T-helper 1 cell treated with Interleukin-12 subunit alpha and Interleukin-12 subunit beta and Interleukin-4 antibody, amounts not matched to agents 30 μg/mL and 1 μg/mL, for 36 hours (primary cell): Measurements from ENCODE around the gene BBS9.
"Not testable (repeated sequence)": the region's sequence is repeated elsewhere in the genome, so short reads cannot be mapped to it uniquely, and the experiment has no call there.

ENCODE experiments used
- H3K27ac Mint-ChIP-seq: one replicate; pipeline ENCODE4 v1.8.0; 2021; ENCODE audit warnings: mild to moderate bottlenecking, mixed read lengths
- H3K27me3 Mint-ChIP-seq: one replicate; pipeline ENCODE4 v1.8.0; 2021; ENCODE audit warnings: low read depth, mixed read lengths
- H3K36me3 Mint-ChIP-seq: one replicate; pipeline ENCODE4 v1.8.0; 2021; ENCODE audit warnings: low read depth, mixed read lengths
- H3K4me1 Mint-ChIP-seq: one replicate; pipeline ENCODE4 v1.8.0; 2021; ENCODE audit warnings: low read depth, mixed read lengths
- H3K4me3 Mint-ChIP-seq: one replicate; pipeline ENCODE4 v1.8.0; 2021; ENCODE audit warnings: mild to moderate bottlenecking, moderate library complexity, mixed read lengths
- H3K9me3 Mint-ChIP-seq: one replicate; pipeline ENCODE4 v1.8.0; 2021; ENCODE audit warnings: mixed read lengths

The BBS9 gene

GRCh38 chr7:33497051-33497450 lies 367.7 kb downstream of the BBS9 start:
- Mint-ChIP-seq H3K4me3 (no peak overlapping the region), H3K27ac (no peak overlapping the region), H3K27me3 (no peaks in the 10 kb centered on the region), H3K9me3 (no peaks in the 10 kb centered on the region), H3K36me3 (no peaks in the 10 kb centered on the region), H3K4me1 (no peaks in the 10 kb centered on the region)

- H3K27me3 Mint-ChIP-seq: no peaks in the 10 kb centered on the region
- no peaks in the 10 kb centered on the region for H3K4me1 Mint-ChIP-seq
- H3K27ac Mint-ChIP-seq: no peak overlapping the region
- no peak overlapping the region for H3K4me3 Mint-ChIP-seq
- H3K9me3 Mint-ChIP-seq: no peaks in the 10 kb centered on the region
- H3K36me3 Mint-ChIP-seq: no peaks in the 10 kb centered on the region
Observed at GRCh38 chr7:33500703-33501701, 371.6 kb downstream of the BBS9 start.

- H3K4me1 Mint-ChIP-seq: no peaks in the 10 kb centered on the region
- H3K27me3 Mint-ChIP-seq: no peaks in the 10 kb centered on the region
- H3K4me3 Mint-ChIP-seq: no peak overlapping the region
- H3K9me3 Mint-ChIP-seq: no peaks in the 10 kb centered on the region
- no peak overlapping the region for H3K27ac Mint-ChIP-seq
- no peaks in the 10 kb centered on the region for H3K36me3 Mint-ChIP-seq
Observed at GRCh38 chr7:33503014-33503413, 373.6 kb downstream of the BBS9 start.

- H3K9me3 Mint-ChIP-seq: no peaks in the 10 kb centered on the region
- H3K4me1 Mint-ChIP-seq: no peaks in the 10 kb centered on the region
- no peak overlapping the region for H3K27ac Mint-ChIP-seq
- H3K36me3 Mint-ChIP-seq: no peaks in the 10 kb centered on the region
- H3K27me3 Mint-ChIP-seq: no peaks in the 10 kb centered on the region
- H3K4me3 Mint-ChIP-seq: no peak overlapping the region
Observed at GRCh38 chr7:33503736-33504135, 374.4 kb downstream of the BBS9 start.

GRCh38 chr7:33504266-33504665 lies 374.9 kb downstream of the BBS9 start:
- no peaks in the 10 kb centered on the region for H3K27me3 Mint-ChIP-seq
- no peaks in the 10 kb centered on the region for H3K4me1 Mint-ChIP-seq
- H3K36me3 Mint-ChIP-seq: no peaks in the 10 kb centered on the region
- no peaks in the 10 kb centered on the region for H3K9me3 Mint-ChIP-seq
- H3K4me3 Mint-ChIP-seq: no peak overlapping the region
- H3K27ac Mint-ChIP-seq: no peak overlapping the region

GRCh38 chr7:33509206-33509605 lies 379.8 kb downstream of the BBS9 start:
- Mint-ChIP-seq H3K27me3 (no peaks in the 10 kb centered on the region), H3K4me1 (no peaks in the 10 kb centered on the region), H3K9me3 (no peaks in the 10 kb centered on the region), H3K36me3 (no peaks in the 10 kb centered on the region), H3K27ac (no peak overlapping the region), H3K4me3 (no peak overlapping the region)

GRCh38 chr7:33511778-33512177 lies 382.4 kb downstream of the BBS9 start:
- H3K36me3 Mint-ChIP-seq: no peaks in the 10 kb centered on the region
- no peaks in the 10 kb centered on the region for H3K9me3 Mint-ChIP-seq
- no peaks in the 10 kb centered on the region for H3K4me1 Mint-ChIP-seq
- no peaks in the 10 kb centered on the region for H3K27me3 Mint-ChIP-seq
- no peak overlapping the region for H3K27ac Mint-ChIP-seq
- H3K4me3 Mint-ChIP-seq: no peak overlapping the region

GRCh38 chr7:33516568-33516967 lies 387.2 kb downstream of the BBS9 start:
- H3K27me3 Mint-ChIP-seq: no peaks in the 10 kb centered on the region
- no peaks in the 10 kb centered on the region for H3K9me3 Mint-ChIP-seq
- no peak overlapping the region for H3K27ac Mint-ChIP-seq
- H3K4me1 Mint-ChIP-seq: no peaks in the 10 kb centered on the region
- H3K4me3 Mint-ChIP-seq: no peak overlapping the region
- no peaks in the 10 kb centered on the region for H3K36me3 Mint-ChIP-seq

- H3K27ac Mint-ChIP-seq: no peak overlapping the region
- H3K4me3 Mint-ChIP-seq: no peak overlapping the region
- H3K36me3 Mint-ChIP-seq: no peaks in the 10 kb centered on the region
- no peaks in the 10 kb centered on the region for H3K4me1 Mint-ChIP-seq
- H3K9me3 Mint-ChIP-seq: no peaks in the 10 kb centered on the region
- no peaks in the 10 kb centered on the region for H3K27me3 Mint-ChIP-seq
Observed at GRCh38 chr7:33517191-33517590, 387.8 kb downstream of the BBS9 start.

GRCh38 chr7:33527008-33527407 lies 397.6 kb downstream of the BBS9 start:
- not testable (repeated sequence) for H3K27me3 Mint-ChIP-seq, H3K27ac Mint-ChIP-seq, H3K4me1 Mint-ChIP-seq

GRCh38 chr7:33527613-33528012 lies 398.2 kb downstream of the BBS9 start:
- not testable (repeated sequence) for H3K4me3 Mint-ChIP-seq, H3K4me1 Mint-ChIP-seq, H3K36me3 Mint-ChIP-seq, H3K27ac Mint-ChIP-seq, H3K9me3 Mint-ChIP-seq, H3K27me3 Mint-ChIP-seq

More at GRCh38 chr7:33527008-33527407, 397.6 kb downstream of the BBS9 start:
- H3K9me3 Mint-ChIP-seq, H3K36me3 Mint-ChIP-seq, H3K4me3 Mint-ChIP-seq: not testable (repeated sequence)

GRCh38 chr7:33529070-33529469 lies 399.7 kb downstream of the BBS9 start:
- H3K27ac Mint-ChIP-seq: no peak overlapping the region
- no peaks in the 10 kb centered on the region for H3K4me1 Mint-ChIP-seq
- no peaks in the 10 kb centered on the region for H3K27me3 Mint-ChIP-seq
- no peak overlapping the region for H3K4me3 Mint-ChIP-seq
- no peaks in the 10 kb centered on the region for H3K9me3 Mint-ChIP-seq
- no peaks in the 10 kb centered on the region for H3K36me3 Mint-ChIP-seq

- H3K9me3 Mint-ChIP-seq: no peaks in the 10 kb centered on the region
- H3K27me3 Mint-ChIP-seq: no peaks in the 10 kb centered on the region
- peaks cover 1% of the 10 kb centered on the region for H3K4me1 Mint-ChIP-seq
Observed at GRCh38 chr7:33530664-33531063, 401.3 kb downstream of the BBS9 start.

GRCh38 chr7:33531888-33532287 lies 402.5 kb downstream of the BBS9 start:
- Mint-ChIP-seq H3K4me3 (no peak overlapping the region), H3K36me3 (no peaks in the 10 kb centered on the region), H3K27me3 (no peaks in the 10 kb centered on the region), H3K4me1 (peaks cover 1% of the 10 kb centered on the region), H3K9me3 (no peaks in the 10 kb centered on the region), H3K27ac (no peak overlapping the region)

More at GRCh38 chr7:33530664-33531063, 401.3 kb downstream of the BBS9 start:
- H3K36me3 Mint-ChIP-seq: no peaks in the 10 kb centered on the region
- H3K27ac Mint-ChIP-seq: no peak overlapping the region
- H3K4me3 Mint-ChIP-seq: no peak overlapping the region

GRCh38 chr7:33534833-33535232 lies 405.5 kb downstream of the BBS9 start:
- no peak overlapping the region for H3K4me3 Mint-ChIP-seq
- peaks cover 1% of the 10 kb centered on the region for H3K4me1 Mint-ChIP-seq
- no peaks in the 10 kb centered on the region for H3K27me3 Mint-ChIP-seq
- H3K9me3 Mint-ChIP-seq: peaks cover 19% of the 10 kb centered on the region
- peaks cover 1% of the 10 kb centered on the region for H3K36me3 Mint-ChIP-seq
- H3K27ac Mint-ChIP-seq: no peak overlapping the region
